ENCODE measurements around the gene ZNF750.
"Not testable (repeated sequence)": the region's sequence is repeated elsewhere in the genome, so short reads cannot be mapped to it uniquely, and the experiment has no call there.

The ZNF750 gene

DNA sequence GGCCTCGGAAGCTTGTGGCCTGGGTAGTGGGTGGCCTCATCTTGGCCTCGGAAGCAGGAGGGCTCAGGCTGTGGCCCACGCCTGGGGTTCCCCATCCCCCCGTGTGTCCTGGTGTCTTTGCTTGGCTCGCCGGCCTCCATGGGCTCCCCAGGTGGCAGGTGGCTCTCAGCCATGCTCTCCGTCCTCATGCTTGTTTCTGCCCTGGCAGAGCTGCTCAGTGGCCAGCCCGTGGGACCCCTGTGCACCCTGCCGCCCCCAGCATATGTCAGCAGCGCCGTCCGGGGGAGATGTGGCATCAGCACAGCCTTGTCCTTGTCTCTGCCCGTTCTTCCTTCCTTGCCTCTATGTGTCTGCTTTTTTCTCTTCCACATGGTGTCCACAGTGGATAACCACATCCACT is 49.4 kb downstream of the ZNF750 start:
- no peak for DNase-seq

DNA sequence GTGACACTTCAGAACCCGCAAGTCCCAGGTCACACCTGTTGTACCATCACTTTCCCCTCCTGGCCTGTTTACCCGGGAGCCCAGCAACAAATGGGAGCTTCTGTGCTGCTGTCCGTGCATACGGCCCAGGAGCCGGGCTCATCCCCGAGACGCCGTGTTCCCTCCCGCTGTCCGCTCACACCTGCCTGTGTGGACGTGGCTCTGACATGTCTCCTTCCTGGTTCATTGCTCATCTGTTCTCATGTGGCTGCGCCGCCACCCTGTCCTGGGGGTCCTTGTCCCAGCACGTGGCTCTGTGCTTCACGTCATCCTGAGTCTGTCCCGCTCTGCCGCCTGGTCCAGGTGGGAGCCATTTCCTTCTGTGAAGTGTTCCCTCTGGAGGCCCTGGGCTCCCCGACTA is 50.0 kb downstream of the ZNF750 start:
- no peak for DNase-seq

GRCh38 chr17:82789051-82789592 is 50.7 kb downstream of the ZNF750 start:
- no peak for DNase-seq

DNA sequence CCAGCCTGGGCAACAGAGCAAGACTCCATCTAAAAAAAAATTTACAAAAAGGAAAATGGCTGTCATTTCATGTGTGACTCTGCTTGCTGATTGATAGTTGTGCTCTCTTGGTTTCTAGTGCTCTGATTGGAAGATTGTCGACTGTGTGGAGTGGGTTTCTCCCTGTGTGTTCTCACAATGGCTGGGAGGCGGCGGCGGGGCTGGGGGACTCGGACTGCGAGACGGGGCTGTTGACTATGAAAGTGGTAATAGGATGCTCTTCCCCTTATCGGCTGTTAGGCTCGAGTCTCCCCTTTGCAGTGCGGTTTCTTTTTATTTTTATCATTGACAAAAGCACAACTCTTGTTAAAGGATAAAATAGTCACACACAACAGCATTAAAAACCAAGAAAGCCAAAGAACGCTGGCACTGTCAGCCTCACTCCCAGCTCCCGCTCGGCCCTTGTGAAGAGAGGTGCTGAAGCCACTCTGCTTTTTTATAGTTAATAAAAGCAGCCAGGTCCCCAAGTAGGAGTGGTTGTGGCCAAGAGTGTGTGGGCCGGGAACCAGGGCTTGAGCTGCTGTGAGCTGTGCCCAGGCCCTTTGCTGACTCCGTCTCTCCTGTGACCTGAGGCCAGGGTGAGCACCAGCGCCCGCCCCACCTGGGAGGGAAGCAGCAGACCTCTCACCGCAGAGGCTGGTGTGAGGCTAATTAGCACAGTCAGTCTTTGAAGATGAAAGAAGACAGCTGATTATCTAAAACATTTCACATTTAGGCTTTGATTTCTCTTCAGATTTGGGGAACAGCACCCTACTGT is 51.4 kb downstream of the ZNF750 start:
- no peak for DNase-seq

- DNase-seq: no peak
Observed at GRCh38 chr17:82787081-82787848, 52.6 kb downstream of the ZNF750 start.

- no peak for DNase-seq
Observed at GRCh38 chr17:82786427-82786826, 53.4 kb downstream of the ZNF750 start.

DNA sequence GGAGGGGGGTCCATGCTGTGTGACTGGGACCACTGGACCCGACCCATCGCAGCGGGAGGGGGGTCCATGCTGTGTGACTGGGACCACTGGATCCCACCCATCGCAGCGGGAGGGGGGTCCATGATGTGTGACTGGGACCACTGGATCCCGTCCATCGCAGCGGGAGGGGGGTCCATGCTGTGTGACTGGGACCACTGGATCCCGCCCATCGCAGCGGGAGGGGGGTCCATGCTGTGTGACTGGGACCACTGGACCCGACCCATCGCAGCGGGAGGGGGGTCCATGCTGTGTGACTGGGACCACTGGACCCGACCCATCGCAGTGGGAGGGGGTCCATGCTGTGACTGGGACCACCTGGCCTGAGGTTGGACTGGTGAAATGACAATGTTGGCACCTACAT is 54.2 kb downstream of the ZNF750 start:
- not testable (repeated sequence) for DNase-seq

DNA sequence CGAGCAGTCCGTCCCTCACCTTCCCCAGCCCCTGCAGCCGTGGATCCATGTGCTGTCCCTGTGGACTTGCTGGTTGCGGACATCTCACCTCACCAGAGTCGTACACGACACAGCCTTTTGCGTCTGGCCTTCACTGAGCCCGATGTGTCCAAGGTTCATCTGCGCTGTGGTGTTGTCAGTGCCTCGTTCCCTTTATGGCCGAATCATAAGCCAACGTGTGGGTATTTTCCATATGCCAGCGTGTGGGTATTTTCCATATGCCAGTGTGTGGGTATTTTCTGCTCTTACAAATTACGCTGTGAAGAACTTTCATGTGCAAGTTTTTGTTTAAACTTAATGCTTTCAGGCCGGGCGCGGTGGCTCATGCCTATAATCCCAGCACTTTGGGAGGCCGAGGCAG is 56.3 kb downstream of the ZNF750 start:
- no peak for DNase-seq

DNA sequence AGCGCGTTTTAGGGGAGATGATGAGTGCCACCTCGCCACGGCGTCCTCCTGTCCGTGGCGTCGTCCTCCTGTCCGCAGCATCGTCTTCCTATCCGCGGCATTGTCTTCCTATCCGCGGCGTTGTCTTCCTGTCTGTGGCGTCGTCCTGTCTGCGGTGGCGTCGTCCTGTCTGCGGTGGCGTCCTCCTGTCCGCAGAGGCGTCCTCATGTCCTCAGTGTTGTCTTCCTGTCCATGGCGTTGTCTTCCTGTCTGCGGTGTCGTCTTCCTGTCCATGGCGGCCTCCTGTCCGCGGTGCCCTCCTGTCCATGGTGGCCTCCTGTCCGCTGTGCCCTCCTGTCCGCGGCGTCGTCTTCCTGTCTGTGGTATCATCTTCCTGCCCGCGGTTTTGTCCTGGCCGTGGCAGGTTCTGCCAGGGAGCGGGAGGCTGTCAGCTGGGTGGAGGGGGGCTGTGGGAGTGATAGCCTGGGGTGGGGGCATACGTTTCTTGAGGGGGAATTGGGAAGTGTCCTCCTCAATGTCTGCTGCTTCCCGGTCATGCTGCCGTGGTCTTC is 57.1 kb downstream of the ZNF750 start:
- DNase-seq: no peak

DNA sequence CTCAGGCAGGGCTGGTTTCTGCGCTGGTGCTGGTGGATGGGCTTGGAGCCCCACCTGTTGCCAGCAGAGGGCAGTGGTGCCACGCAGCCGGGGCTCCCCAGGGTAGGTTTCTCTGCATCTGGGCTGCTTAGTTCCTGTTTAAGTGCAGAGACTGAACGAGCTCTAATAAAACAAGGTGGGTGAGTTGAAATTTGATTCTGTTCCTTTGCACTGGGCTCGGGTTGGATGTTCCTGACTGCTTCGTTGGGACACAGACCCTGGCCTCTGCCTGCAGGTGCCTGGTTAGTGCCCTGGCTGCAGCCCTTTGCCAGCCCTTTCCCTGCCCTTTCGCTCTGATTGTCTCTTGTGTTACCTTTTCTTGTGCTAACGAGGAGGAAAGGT is 57.9 kb downstream of the ZNF750 start:
- peak; percentile 45 for DNase-seq

DNA sequence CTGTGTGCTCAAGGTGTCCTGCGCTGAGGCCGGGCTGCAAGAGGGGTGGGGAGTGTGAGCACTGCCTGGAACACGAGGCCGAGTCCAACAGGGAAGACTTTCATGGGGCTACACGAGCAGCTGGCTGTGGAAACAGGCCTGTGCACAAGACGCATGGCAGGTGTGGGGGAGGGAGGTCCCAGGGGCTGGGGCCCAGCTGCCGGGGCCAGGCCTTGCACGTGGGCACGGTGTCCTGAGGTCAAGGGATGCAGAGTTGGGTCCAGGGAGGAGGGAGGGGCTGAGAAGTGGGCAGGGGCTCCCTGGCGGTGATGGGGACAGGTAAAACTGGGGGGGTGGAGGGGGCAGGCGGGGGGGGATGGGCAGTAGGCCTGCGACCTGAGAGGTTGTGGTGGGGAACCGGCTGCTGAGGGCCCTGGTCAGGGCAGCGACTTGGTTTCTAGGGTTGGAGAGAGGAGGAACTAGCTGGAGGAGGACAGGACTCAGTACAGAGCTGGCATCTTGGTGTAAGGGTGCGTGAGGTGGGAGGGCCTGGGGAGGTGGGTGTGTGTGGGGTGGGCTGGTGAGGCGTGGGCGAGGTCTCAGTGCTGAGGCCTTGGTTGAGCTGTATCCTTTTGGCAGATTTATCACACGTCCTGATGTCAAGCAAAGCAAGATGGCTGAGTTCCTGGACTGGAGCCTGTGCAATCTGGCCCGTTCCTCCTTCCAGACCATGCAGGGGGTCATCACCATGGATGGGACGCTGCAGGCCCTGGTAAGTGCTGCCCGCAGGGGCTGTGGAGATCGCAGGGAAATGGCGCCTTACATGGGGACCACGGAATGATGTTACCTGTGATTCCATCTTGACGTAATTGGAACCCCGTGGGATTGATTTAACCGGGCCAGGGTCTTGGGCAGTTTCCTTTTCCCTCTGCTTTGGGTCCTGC is 58.6 kb downstream of the ZNF750 start:
- DNase-seq: no peak

GRCh38 chr17:82780195-82780594 is 59.6 kb downstream of the ZNF750 start:
- DNase-seq: no peak

DNA sequence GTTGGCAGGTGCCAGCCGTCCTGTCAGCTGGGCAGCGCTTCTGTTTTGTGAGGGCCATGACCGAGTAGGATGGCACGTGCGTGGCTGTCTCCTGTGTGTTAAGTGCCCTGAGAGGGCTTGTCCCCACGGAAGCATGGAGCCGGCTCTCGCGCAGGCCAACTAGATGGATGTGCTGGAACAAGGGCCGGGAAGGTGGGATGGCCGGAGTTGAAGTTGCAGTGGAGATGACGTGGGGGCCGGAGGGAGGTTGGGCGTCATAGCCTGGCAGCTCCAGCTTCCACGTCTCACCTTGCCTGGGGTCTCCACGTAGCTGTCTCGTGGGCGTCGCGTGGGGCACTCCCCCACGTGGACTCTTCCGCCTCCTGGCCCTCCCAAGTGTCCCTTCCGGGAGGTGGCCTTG is 60.3 kb downstream of the ZNF750 start:
- DNase-seq: no peak
